Suppressor macrophage (primary cell): ENCODE data around the gene BTRC.

ENCODE experiments used
- DNase-seq, 4 experiments: peaks; one replicate each; pipeline ENCODE4 v3.0.0-alpha.2; 2020 to 2022

The BTRC gene

GRCh38 chr10:101569622-101570427 is 215.9 kb downstream of the BTRC start:
- DNase-seq: peak; percentile 77 to 93 (median 90)

DNA sequence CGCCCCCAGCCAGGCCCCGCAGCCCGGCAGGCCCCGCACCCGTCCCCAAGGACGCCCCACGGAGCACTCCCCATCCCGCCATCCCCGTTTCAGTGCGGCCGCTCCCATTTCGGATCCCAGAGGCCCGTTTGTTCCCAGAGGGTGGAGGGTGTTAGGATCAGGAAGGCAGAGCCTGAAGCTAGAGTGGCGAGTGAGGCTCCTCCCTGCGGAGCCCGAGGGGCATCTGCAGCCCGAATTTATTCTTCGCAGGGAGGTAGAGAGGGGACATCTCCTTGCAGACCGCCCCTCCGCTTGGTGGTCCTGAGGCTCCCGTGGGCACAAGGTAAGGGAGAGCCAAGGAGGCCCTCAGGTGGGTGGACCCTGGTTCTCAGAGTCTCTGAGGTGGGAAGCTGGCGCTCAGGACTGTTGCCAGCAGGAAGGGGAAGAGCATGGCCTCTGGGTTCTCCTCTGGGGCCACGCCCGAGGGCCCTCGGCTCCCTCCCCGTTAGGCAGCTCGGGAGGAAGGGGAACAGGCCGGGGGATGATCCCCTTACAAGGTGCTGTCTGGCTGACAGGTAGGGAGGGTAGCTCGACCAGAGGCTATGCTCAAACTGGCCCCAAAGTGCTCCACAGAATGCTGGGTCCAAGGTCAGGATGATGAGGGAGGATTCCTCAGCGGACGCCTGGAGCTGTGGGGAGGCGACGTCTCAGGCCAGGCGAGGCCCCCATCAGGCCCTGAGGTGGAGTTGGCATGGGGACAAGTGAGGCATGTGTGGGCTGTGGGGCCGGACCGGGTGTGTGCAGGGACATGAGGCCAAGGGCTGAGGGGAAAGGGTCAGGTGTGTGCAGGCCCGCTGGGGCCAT is 216.7 kb downstream of the BTRC start:
- peak; percentile 29 to 66 (median 52) for DNase-seq

DNA sequence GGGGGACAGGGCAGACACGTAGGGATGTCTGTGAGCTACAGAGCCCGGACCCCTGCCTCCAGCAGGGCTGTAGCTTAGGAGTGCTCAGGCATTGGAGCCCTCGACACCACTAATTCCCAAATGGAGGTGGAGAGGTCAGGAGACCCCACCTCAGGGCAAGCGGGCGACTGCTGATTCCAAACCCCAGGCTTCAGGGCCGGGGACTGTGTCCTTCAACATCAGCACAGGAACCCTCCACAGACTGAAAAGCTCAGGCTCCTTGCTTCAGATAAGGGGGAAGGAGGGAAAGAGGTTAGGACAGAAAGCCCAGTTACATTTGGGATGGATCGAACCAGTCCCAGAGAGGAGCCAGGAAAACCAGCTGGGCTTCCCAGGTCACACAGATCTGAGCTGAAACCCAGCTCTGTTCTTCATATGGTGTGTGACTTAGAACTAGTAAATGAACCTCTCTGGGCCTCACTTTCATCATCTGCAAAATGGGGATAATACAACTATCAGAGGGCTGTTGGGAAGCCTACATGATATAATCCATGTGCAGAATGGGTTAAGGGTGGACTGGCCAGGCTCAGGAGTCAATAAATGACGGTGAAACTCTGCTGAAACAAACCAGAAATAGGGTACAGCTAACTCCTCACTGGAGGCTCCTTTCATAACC is 217.4 kb downstream of the BTRC start:
- DNase-seq: no peak

GRCh38 chr10:101572126-101572525 is 218.2 kb downstream of the BTRC start:
- DNase-seq: no peak

DNA sequence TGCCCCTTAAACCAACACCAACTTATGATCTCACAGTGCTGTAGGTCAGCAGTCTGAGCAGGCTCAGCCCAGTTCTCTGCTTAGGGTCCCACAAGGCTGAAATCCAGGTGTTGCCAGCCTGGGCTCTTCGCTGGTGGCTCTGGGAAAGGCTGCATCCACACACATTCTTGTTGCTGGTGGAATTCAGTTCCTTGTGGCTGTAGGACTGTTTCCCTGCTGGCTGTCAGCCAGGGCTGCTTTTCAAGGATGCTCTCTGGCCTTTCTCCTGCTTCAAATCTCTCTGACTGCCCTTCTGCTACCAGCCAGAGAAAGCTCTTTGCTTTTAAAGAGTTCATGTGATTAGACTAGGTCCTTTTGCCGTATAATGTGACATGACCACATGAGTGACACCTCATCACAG is 218.8 kb downstream of the BTRC start:
- no peak for DNase-seq

GRCh38 chr10:101573885-101574753 is 220.2 kb downstream of the BTRC start:
- no peak for DNase-seq

- DNase-seq: no peak
These were observed 221.1 kb downstream of the BTRC start for GRCh38 chr10:101575091-101575490.

GRCh38 chr10:101575580-101576210 is 221.7 kb downstream of the BTRC start:
- DNase-seq: no peak

DNA sequence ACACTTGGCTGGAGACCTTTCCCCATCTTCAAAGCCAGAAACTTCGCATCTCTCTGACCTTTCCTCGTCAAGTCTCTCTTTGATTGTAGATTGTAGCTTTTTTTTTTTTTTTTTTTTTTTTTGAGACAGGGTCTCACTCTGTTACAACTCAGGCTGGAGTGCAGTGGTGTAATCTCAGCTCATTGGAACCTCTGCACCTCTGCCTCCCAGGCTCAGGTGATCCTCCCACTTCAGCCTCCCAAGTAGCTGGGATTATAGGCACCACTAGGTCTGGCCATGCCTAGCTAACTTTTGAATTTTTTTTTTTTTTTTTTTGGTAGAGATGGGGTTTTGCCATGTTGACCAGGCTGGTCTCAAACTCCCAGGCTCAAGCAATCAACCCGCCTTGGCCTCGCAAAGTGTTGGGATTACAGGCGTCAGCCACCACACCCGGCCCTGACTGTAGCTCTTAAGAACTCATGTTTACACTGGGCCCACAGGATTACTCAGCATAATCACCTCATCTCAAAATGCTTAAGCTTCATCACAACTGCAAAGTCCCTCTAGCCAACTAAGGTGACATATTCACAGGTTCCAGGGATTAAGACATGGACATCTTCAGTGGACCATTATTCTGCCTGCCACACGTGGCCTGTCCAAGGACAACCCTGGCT is 222.4 kb downstream of the BTRC start:
- no peak for DNase-seq

DNA sequence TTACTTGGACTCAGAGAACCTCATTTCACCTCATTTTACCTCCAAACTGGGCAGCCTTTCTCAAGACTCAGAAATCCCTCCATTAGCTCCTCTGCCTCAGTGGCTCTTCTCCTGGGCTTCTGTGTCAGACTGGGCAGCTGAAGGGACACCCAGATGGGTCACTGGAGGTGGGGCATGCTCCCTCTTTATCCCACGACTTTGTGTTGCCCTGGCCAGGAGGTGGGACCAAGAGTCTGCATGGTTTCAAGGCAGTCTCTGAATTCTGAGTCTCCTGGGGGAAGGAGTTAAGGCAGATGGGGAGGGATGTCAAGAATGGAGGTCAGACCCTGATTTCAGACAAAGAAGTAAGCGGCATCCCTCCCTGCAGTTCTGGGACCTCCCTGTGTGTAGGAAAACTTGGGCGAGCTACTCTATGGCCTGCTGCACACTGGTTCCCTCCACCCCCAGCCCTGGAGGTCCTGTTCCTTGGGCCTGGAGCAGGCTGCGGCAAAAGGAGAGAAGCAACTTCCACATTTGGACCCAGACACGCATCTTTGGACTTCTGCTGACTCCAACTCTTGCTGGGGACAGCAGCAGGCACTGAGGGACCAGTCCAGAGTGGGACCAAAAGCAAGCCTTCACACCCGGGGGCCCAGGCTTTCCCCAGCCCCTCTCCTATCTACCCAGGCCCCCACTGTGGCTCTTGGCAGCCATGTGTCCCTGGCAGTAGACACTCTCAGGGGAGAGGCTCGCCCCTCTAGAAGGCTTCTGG is 223.3 kb downstream of the BTRC start:
- DNase-seq: no peak

DNA sequence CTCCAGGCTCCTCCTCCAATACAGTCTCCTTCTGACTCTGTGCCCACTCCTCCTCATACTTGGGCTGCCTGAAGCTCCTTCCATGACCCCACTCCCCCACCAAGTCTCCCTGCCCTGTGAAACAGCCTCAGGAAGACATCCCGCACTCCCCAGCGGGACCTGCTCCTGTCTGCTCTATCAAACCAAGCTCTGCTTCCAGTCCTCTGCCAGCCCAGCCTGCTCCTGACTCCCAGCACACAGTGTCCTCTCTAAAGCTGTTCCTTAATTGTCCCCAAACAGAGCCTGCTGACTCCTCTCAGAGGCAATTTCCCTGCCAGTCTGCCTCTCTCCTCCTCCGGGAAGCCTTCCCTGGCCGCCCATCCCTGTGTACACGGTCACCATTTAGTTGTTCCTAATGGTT is 224.2 kb downstream of the BTRC start:
- no peak for DNase-seq

DNA sequence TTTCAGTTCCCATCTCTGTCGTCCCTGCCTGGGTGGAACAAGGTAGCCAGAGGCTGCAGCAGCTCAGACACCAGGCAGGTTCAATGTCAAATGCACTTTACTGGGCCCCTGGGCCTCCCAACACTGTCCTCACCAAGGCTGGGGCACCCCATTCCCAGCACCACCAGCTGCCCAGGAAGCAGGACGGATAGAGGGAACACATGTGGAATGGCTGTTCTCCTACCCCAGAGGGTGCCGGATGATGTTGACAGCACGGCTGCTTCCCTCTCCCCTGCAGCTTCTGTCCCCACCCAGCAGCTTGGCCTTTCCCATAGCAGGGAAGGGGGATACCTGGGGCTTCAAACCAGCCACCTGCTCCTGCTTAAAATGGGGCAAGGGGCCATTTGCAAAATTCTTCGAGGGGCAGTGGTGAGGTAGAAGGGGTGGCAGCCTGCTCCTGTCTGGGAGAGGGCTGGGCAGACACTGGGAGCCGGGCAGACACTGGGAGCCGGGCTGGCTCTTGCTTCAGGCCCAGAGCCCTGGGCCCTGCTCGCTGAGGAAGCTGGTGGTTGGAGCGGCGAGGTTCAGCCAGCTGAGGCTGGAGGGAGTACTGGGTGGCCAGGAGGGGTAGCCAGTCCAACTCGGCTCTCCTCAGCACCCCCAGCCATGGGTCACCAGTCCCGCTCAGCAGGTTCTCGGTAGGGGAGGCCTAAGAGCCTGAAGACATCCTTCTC is 225.0 kb downstream of the BTRC start:
- no peak for DNase-seq

GRCh38 chr10:101579516-101579870 is 225.5 kb downstream of the BTRC start:
- no peak for DNase-seq

GRCh38 chr10:101580486-101581399 is 226.8 kb downstream of the BTRC start:
- DNase-seq: no peak

DNA sequence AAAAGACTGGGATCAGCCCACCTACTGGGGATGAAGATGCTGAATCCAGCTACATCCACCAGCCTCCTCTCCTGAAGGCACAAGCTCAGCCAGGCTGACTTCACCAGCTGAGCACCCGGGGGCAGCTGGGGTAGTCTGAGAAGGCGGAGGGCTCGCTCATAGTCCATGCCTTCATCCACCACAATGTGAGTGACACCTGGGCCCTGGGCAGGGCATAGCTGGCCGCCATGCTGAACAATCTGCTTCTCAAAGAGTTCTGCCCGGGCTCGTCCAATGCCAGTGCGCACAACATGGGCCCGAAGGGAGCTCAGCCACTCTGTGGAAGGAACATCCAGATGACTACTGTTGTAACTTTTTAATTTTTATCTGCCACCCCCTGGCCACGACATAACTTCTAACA is 231.9 kb downstream of the BTRC start:
- DNase-seq: no peak

- DNase-seq: peak; percentile 95 to 98 (median 98)
These were observed 234.0 kb downstream of the BTRC start, which contains the start of the genes DPCD and POLL for GRCh38 chr10:101587725-101588653. Gene DPCD, plus strand, starts transcription at chr10:101588321. Its CDS starts 16 bp downstream, at chr10:101588337. Gene POLL, minus strand, starts transcription at chr10:101588257. Its CDS starts 897 bp downstream, at chr10:101587360.

DNA sequence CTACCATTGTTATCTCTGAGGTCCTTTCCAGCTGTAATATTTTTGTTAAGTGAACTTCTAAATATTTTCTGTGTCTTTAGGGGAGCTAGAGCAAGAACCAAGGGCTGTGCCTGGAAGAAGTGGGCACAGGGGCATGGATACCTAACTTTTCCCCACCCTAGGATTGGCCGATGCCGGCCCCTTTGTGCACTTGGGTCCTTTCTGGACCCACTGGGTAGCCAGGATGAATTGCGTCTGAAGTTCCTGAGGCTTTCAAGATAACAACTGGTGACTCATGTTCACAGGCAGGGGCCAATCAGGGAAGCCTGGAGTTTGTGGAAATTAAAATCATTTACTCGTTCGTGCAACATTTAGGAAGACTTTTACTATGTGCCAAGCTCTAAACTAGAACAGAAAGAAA is 234.9 kb downstream of the BTRC start:
- no peak for DNase-seq
